ENCODE measurements around the gene ZBTB20.
"Not testable (repeated sequence)": the region's sequence is repeated elsewhere in the genome, so short reads cannot be mapped to it uniquely, and the experiment has no call there.

ZBTB20 gene

DNA sequence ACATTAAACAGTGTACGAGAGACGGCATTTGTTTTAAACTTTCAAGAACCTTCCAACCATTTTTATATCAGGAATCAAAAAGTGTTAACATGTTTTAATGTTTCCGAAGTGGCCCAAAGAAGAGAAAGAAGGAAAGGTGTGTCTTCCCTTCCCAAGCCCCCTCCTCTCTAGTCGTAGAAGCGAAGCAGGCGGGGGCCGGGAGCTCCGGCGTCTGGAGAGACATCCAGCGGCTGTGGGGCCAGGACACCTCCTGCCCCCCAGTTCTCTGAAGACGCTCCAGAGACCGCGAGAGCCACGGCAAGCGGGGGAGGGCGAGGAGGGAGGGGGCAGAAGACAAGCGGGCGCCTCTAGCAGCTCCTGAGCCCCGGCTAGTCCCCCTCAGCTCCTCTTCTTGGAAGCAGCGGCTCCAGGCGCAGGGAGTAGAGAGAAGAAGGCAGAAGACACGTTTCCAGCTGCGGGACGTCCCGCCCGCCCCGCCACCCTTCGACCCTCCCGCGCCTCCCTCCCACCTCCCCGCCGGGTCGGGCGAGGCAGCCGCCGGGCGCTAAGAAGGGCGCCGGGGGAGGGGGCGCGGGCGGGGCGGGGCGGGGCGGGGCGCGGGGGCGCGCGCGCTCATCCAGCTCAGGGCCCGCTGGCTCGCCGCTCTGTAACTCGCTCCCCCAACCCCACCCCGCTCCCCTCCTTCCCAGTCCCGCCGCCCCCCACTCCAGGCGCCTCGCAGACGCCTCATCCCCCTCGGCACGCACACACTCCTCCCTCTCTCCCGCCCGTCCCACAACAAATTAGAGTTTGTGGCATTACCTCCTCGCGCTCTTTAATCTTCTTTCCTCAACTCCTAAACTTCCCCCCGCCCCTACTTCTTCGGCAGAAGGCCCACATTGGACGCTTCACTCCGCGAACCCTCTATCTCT, at the start of gene ZBTB20:
Gene ZBTB20 (minus strand): TSS at position 871 of the 911 bp plus-strand sequence.
- DNase-seq: peak; percentile 81

DNA sequence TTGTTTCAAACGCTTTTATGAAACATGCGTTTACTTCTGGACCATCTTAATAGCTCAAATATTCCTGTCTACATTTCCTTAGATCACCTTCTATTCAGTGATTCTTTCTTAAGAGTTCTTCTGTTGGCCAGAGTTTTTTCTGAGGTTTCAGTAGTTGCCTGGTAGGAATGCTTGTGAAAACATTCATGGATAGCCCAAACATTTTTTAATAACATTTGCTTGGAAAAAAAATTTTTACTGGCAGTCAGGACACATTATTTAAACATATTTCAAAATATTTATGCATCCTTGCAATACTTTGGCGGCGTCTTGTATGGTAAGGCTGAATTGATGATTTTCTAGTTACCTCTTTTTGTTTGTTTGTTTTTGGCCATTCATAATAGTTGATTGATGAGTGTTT, 47.4 kb upstream of the ZBTB20 start:
- no peak for DNase-seq

DNA sequence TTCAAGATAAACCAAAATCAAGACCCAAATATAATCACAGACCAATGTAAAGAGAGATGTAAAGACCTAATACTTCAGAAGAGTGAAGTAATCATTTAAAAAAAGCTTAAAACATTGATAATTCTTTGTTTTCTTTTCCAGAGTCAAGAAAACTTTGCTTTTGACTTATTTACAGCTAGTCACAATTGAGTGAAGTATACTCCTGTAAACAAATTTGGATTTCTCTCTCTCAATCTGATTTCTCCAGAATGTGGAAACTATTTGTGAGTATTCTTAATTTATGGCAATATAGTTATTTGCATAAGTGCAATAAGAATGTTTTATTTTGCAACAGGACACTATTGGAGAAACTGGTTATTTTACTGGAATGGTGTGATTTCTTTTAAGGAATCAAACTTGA, 43.7 kb upstream of the ZBTB20 start:
- no peak for DNase-seq

DNA sequence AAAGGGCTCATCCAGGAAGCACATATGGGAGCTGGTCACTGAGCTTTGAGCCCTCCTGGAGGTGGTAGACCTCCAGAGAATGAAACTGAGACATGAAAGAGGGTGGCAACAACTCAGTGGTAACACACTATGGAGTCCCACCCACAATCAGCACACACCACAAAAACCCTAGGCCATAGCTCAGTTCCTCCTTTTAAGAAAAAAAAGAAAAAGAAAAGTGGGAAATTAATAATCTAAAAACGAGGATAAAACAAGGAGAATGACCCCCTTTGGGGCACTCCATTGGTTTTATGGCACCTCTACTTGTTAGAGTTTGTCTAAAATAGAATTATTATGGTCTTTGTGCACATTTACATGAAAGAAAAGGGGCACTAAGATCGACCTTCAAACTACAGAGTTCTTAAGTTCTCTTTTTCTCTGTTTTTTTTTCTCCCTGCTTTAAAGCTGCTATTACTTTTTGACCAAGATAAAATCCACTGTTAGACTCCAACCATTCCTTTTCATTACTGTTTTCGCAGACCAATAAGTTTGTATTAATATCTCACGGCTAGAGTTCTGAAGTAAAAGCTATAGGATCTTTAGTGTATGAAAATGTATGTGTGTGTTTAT, 40.2 kb upstream of the ZBTB20 start:
- no peak for DNase-seq

DNA sequence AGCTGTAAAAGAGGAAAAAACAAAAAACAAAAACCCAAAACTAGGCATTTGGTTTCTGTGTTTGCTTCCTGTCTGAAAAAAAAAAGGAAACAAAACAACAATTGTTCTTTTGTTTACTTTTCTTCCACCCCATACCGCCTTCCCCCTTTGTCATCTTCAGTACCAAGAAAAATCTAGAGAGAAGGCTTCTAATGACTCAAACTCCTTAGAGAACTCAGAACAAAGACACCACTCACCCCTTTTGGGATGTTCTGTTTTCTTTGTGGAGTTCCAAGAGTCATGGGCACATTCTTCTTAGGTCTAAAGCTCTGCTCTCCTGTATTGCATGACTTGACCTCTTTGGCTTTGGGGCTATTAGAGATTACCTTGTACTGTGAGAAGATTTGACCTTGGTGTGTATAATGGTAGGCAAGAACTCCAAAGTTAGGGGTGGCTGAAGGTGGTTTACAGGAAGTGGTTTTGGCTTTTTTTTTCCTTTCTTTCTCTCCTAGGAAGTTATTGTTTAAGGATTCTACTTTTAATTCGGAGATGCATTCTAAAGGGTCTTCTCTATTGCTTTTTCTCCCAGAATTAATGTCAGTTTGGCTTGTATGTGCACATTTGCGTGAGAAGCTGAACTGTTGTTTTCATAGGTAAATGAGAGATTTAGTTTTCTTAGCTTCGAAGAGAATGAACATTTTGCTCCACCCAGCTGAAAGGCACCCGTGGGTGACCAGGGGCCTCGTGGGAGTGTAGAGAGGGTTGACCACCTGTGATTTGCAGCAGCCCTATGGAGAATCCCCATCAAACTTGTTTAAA, 39.5 kb upstream of the ZBTB20 start:
- DNase-seq: no peak

DNA sequence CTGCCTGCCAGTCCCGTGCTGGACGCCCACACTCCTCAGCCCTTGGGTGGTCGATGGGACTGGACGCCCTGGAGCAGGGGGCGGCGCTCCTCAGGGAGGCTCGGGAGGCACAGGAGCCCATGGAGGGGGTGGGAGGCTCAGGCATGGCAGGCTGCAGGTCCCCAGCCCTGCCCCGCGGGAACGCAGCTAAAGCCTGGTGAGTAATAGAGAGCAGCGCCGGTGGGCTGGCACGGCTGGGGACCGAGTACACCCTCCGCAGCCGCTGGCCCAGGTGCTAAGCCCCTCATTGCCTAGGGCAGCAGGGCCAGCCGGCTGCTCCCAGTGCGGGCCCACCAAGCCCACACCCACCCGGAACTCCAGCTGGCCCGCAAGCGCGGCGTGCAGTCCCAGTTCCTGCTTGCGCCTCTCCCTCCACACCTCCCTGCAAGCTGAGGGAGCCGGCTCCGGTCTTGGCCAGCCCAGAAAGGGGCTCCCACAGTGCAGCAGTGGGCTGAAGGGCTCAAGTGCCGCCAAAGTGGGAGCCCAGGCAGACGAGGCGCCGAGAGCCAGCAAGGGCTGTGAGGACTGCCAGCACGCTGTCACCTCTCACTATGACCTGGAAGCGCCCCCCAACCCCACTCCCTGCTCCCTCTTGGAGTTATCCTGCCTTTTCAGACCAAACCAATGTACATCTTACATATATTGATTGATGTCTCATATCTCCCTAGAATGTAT, 37.9 kb upstream of the ZBTB20 start:
- not testable (repeated sequence) for DNase-seq

DNA sequence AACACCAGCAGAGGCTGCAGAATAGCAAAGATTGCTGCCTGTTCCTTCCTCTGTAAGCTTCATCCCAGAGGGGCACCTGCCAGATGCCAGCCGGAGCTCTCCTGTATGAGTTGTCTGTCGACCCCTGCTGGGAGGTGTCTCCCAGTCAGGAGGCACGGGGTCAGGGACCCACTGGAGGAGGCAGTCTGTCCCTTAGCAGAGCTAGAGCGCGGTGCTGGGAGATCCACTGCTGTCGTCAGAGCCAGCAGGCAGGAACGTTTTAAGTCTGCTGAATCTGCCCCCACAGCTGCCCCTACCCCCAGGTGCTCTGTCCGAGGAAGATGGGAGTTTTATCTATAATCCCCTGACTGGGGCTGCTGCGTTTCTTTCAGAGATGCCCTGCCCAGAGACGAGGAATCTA, 31.8 kb upstream of the ZBTB20 start:
- DNase-seq: not testable (repeated sequence)

DNA sequence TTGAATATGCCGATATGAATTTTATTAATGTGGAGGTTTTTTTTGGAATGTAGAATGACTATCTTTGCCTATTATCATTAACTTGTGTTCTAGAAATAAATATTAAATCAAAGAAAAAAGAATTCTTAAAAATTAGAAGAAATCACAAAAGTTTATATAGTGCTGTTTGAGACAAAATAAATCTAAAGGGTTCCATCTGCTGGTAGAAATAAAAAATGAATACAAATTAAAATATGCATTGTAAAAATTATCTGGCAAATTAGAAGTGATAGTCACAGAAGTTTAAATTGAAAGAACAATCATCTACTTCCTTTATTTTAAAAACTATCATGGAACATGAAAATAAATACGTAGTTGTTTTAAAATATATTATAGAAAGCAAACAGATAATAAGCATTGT, 22.7 kb upstream of the ZBTB20 start:
- DNase-seq: no peak

DNA sequence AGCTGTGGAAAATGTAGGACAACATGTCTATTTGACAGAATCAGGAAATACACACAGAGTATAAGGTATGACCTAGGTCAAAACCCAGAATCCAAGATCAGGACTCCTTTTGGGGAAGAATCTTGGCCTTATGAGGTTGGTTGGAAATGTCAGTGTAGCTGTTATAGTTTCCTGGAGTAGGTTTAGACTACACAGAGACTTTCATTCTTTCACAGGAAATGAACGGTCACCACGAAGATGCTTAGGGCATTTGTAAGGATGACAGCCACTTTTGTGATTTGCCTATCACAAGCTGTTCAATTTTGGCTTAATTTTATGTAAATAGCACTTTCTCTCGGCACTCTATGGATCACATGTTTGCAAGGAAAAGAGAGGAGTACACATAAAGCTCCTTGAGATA, 18.6 kb upstream of the ZBTB20 start:
- DNase-seq: no peak

DNA sequence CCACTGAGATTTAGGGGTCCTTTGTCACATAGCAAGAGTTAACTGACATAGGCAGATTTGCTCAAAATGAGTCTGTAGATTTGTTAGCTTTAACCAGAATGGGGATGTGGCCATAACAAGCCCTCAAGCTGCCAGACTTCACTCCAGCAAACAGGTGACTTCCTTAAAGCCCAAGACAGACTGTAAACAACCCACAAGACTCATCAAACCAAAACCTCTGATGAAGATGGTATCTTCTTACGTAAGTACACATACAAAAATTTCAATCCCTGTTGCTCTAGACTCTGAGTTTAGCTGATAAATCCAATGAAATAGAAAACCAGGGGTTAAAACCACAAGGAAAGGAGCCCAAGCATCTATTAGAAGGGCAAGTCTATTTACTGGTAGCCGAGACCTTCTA, 18.2 kb upstream of the ZBTB20 start:
- DNase-seq: no peak

DNA sequence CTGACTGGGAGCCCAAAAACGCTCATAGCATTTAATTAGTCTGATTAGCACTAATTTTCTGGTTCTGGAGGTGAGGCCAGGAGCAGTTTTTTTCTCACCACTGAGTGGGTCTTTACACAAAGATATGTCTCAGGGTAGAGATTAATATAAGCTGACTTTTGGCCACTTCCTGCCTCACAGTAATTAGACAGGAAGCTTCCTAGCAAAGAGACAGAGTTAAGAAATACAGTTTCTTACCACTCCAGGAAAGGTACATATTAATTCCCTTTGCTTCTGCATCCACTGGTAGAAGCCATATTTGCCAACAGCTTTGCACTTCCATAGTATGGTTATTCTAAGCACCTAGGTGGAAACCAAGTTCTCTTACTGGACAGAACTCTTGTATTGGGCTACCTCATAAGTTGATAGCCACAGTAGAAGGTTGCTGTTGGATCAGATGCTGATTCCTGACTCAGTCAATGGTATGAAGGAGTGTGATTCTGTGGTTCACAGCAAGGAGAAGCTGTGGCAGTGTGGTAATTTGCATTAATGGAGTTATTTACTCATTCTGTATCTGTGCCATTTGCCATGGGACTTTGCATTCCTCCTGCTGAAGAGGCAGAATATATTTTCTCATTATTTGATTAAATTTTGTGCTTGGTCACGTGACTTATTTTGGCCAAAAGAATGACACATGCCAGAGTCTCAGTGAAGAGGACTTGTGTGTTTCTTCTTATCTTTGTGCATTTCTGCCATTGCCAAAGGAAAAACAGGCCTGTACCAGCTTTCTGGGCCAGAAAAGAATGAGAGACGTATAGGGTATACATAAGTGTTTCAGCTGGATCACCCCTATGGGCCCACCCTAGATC, 17.5 kb upstream of the ZBTB20 start:
- DNase-seq: no peak

DNA sequence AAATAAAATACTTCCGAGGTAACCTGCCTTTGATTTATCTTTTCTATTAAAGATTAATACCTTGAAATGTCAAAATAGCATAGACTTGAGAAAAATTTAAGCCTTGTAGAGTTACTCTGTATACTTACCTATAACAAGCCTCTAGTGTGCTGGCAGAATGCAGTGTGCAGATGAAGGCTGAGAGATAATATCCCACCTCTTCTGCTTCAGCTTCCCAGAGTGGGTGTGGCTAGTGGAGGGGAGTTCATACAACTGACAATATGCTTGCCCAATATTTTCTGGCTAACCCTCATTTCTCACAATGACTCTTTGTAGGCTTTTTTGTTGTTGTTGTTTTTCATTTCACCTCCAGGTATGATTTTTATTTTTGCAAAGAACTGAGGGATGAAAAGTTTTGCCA, 15.7 kb upstream of the ZBTB20 start:
- DNase-seq: no peak

DNA sequence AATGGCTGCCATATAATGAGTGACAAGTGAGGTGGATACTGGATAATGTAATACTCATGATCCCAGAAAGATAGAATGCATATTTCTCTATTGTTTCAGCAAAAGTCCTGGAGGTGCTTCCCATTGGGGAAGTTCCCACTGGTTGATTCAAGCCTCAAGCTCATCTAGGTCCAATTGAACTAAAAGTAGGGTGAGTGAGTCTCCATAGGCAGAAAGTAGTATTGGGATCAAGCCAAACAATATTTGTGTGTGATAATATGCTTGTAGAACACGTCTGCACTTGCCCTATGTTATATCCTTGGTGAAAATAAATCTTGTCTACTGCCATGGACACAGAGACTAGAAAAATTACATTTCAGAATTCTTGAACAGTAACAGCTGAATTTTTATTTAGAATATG, 14.8 kb upstream of the ZBTB20 start:
- no peak for DNase-seq

DNA sequence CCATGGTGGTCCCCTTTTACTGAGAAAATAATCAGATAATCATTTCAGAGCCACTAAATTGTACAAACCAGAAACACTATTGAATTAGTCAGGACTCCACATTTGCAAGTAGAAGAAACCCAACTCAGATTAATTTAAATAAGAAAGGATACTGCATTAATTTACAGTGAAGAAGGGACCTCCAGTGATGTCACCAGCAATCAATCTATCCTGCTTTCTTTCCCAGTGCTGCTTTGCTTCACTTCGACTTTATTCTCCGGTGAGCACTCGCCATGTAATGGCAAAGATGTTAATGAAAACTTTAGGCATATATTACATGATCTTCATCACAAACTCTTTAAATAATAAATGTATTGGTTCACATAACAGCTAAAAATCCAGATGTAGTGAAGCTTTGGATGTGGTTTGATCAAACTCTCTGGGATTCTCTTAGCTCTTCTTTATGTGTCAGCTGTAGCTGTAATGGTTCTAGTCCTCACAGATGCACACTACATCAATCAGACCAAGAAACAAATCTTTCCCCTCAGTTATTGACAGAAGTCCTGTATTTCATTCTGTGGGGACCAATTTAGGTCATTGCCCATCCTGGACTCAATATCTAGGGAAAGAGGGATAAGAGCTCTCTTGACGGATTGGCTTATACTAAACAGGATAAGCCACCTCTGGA, 14.2 kb upstream of the ZBTB20 start:
- DNase-seq: no peak

DNA sequence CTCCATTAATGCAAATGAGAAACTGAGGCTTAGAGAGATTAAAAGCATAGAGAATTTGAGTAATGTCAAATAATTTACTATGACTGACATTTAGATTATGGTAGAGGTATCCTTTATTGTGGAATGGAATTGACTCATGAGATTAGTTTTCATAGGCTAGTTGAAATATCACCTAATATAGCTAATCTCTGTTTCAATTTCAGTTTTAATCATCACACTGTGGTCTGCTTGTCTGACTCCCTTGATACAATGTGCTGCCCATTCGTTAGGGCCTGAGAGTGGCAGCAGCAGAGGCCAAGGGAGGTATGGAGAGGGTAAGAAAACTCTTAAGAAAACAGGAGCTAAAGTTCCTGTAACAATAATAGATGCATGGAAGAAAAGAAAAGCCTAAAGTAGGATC, 13.2 kb upstream of the ZBTB20 start:
- DNase-seq: no peak

DNA sequence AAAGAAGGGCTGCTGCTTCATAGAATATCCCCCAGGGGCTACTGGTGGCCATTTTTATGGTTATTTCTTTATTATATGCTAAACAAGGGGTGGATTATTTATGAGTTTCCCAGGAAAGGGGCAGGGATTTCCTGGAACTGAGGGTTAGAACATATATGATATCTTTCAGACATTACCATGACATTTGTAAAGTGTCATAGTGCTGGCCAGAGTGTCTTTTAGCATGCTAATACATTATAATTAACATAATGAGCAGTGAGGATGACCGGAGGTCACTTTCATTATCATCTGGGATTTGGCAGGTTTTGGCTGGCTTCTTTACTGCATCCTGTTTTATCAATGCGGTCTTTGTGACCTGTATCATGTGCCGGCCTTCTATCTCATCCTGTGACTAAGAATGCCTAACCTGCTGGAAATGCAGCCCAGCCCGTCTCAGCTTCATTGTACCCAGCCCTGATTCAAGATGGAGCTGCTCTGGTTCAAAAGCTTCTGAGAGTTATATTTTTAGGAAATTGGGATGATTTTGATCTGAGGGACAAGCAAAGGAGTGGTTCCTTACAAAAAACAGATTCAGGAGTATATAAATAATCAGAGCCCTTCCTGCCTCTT, 9.1 kb upstream of the ZBTB20 start:
- no peak for DNase-seq

DNA sequence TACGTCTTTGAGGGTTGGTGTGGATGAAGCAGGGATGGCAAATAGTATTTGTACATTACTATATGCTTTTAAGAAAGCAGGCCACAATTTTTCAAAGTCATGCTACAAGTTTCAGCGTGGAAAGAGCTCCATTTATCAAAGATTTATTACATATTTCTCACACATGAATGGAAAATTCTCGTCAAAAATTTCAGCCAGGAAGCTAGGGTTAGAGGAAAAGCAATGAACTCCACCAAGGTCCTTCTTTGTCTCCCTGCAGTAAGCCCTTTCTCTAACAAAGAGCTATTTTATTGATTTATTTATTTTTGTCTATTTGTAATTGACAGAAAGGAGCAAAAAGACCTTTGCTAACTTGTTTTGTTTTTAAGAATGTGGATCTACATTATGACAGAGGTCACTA, 7.5 kb upstream of the ZBTB20 start:
- no peak for DNase-seq

DNA sequence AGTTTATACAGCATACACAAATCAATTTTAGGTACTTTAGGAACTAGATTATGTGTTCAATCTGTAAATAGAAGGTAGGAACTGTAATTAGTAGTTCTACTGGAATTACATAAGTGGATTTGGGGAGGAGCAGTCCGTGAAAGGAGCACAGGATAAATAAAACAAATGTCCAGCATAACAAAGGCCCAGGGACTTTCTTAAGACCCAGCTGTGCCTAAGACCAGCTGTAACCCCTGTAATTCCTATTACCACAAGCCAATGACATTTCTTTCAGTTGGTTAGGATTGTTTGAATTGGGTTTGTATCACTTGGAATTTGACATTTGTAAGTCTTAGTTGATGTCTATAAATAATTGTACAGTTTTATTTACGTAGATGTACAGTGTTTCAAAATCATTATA, 4.8 kb upstream of the ZBTB20 start:
- DNase-seq: no peak

DNA sequence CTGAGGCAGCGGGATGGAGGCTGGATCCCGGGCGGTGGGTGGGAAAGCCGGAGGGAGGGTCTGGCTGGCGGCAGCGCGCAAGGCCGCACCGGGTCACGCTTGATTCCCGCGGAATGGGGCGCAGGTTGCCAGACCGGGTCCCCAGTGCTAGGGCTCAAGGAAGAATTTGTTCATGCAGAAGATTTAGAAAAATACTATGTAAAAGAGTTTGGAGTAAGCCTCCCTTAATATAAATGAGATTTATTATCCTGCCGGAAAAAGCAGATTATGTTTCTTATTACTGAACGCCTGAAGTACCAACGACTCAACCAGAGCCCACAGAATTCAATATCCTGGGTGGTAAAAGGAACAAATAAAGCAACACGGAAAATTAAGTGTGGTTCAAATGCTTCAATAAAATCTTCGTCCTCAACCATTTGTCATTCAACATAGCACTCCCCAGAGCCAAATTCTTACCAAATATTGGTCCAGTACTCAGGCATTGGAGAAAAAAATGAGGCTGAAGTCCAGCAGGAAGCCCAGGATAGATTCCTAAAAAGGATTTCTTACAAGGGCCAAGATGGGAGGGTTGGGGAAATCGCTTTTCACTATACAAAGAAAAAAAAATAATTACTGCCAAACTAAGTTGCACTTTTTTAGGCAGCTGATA, 1.2 kb upstream of the ZBTB20 start:
- no peak for DNase-seq

DNA sequence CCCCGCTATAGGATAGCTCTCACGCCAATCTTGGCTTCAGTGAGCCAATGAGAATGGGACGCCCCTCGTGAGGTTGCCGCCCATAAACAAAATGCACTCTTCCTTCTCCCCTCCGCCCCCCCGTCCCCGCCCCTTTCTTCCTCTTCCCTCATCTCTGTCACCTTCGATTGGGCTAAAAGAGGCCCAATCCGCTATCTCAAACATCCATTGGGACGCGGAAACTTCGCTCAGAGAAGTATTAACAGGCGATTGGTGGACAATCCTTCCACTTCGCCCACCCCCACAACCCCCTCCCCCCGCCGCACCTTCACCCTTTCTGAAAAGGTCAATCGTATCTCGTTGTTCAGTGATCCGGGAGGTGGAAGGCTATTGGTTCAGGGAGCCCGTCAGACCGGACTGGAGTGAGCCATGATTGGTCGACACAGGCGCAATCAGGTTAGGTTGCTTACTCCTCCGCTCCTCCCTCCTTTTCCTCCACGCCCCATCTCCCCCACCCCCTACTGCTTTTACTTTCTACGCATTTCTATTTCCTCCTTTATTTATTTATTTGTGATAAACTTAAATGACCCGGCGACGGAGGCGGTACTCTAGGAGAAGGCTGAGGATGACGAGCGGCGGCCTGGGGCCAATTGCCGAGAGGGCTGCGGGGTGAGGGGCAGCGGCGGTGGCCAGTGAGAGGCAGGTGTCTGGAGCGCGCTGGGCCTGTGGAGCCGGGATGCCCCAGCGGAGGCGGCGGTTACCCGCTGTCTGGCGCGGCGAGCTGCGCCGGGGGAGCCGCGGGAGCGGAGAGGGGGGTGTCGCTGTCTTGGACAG, 447 bp upstream of the ZBTB20 start:
- DNase-seq: peak; percentile 97

Measured in retina (tissue), 1 donor.